Neuronal stem cell (in vitro differentiated cells): ENCODE data around the gene CD2AP.

ENCODE experiments used
- DNase-seq: peaks from one replicate; pipeline ENCODE4 v3.0.0-alpha.2; 2013; ENCODE audit warnings: low spot score
- H2AFZ ChIP-seq: one replicate; pipeline ENCODE4 v1.6.1; 2013; ENCODE audit warnings: mild to moderate bottlenecking, low read length, inconsistent platforms
- H2AK5ac ChIP-seq: 2 replicates; pipeline ENCODE4 v1.6.1; 2013; ENCODE audit warnings: low read depth, mild to moderate bottlenecking, inconsistent platforms, low read length, moderate library complexity, mixed read lengths
- H2BK120ac ChIP-seq: 2 replicates; pipeline ENCODE4 v1.6.1; 2013; ENCODE audit warnings: low read depth, mild to moderate bottlenecking, inconsistent platforms, low read length, moderate library complexity, mixed read lengths
- H2BK12ac ChIP-seq: one replicate; pipeline ENCODE4 v1.6.1; 2013; ENCODE audit warnings: low read length, inconsistent platforms
- H2BK15ac ChIP-seq: 2 replicates; pipeline ENCODE4 v1.6.1; 2013; ENCODE audit warnings: mild to moderate bottlenecking, low read length, inconsistent platforms, mixed read lengths
- H2BK5ac ChIP-seq: one replicate; pipeline ENCODE4 v1.6.1; 2013; ENCODE audit warnings: inconsistent platforms, mild to moderate bottlenecking, low read length, moderate library complexity
- H3K14ac ChIP-seq: one replicate; pipeline ENCODE4 v1.6.1; 2013; ENCODE audit warnings: low read length, inconsistent platforms
- H3K18ac ChIP-seq: 2 replicates; pipeline ENCODE4 v1.6.1; 2013; ENCODE audit warnings: low read length, inconsistent platforms
- H3K23ac ChIP-seq: 2 replicates; pipeline ENCODE4 v1.6.1; 2013; ENCODE audit warnings: low read depth, mild to moderate bottlenecking, mixed read lengths, low read length, inconsistent platforms; ENCODE audit not compliant: poor library complexity
- H3K27ac ChIP-seq: replicated peaks from 3 replicates; pipeline ENCODE4 v1.5.1; 2013; ENCODE audit warnings: low read length, inconsistent platforms
- H3K27me3 ChIP-seq, 3 experiments: 2 replicates each; pipeline ENCODE4 v1.6.1; 2013; ENCODE audit warnings: low read length in 3 of 3, mild to moderate bottlenecking in 2 of 3, inconsistent platforms in 1 of 3, low read depth in 1 of 3, mixed read lengths in 1 of 3, moderate library complexity in 1 of 3; ENCODE audit not compliant: control insufficient read depth in 3 of 3, insufficient read depth in 3 of 3
- H3K36me3 ChIP-seq, 2 donors: replicated peaks in 1 of 2; 2 replicates each; pipeline ENCODE4 v1.6.1; 2013; ENCODE audit warnings: low read length in 2 of 2; ENCODE audit not compliant: control insufficient read depth in 2 of 2, insufficient read depth in 2 of 2
- H3K4ac ChIP-seq: 2 replicates; pipeline ENCODE4 v1.6.1; 2013; ENCODE audit warnings: inconsistent platforms, mild to moderate bottlenecking, low read length, moderate library complexity
- H3K4me1 ChIP-seq, 2 donors: 1 replicate in 1 of 2; 2 replicates in 1 of 2; pipeline ENCODE4 v1.6.1; 2013; ENCODE audit warnings: low read length in 2 of 2, low read depth in 1 of 2; ENCODE audit not compliant: control insufficient read depth in 2 of 2, insufficient read depth in 1 of 2
- H3K4me2 ChIP-seq: one replicate; pipeline ENCODE4 v1.6.1; 2013; ENCODE audit warnings: mild to moderate bottlenecking, low read length, inconsistent platforms; ENCODE audit not compliant: insufficient read depth, poor library complexity, severe bottlenecking
- H3K4me3 ChIP-seq, 2 donors: 2 replicates each; pipeline ENCODE4 v1.5.1; 2013; ENCODE audit warnings: low read length in 2 of 2, mild to moderate bottlenecking in 2 of 2, inconsistent platforms in 1 of 2, moderate library complexity in 1 of 2
- H3K79me1 ChIP-seq: one replicate; pipeline ENCODE4 v1.6.1; 2013; ENCODE audit warnings: low read depth, mild to moderate bottlenecking, inconsistent platforms, low read length, moderate library complexity
- H3K9ac ChIP-seq: one replicate; pipeline ENCODE4 v1.6.1; 2013; ENCODE audit warnings: mild to moderate bottlenecking, low read depth, low read length, inconsistent platforms; ENCODE audit not compliant: poor library complexity
- H3K9me3 ChIP-seq, 2 donors: replicated peaks in 1 of 2; 2 replicates each; pipeline versions ENCODE3 to v1.6.1; 2013; ENCODE audit warnings: low read length in 2 of 2, mild to moderate bottlenecking in 2 of 2, inconsistent platforms in 1 of 2, low read depth in 1 of 2, mixed read lengths in 1 of 2, moderate library complexity in 1 of 2; ENCODE audit not compliant: control insufficient read depth in 2 of 2, insufficient read depth in 1 of 2
- H4K8ac ChIP-seq: one replicate; pipeline ENCODE4 v1.6.1; 2013; ENCODE audit warnings: low read depth, mild to moderate bottlenecking, inconsistent platforms, low read length, moderate library complexity
- H4K91ac ChIP-seq: one replicate; pipeline ENCODE4 v1.6.1; 2013; ENCODE audit warnings: low read length, low read depth, mild to moderate bottlenecking, inconsistent platforms; ENCODE audit not compliant: poor library complexity
- WGBS, 2 donors: extraction: QIAGEN DNeasy Blood & Tissue Kit; methylation state at CpG; one replicate each; pipeline ENCODE4 v1.1.7; 2013; ENCODE audit warnings: missing lambda C conversion rate in 2 of 2, mixed read lengths in 1 of 2; ENCODE audit not compliant: insufficient read length in 2 of 2, insufficient replicate concordance in 1 of 2; ENCODE audit errors: extremely low coverage in 2 of 2; 5-methylcytosine and 5-hydroxymethylcytosine counted together

Gene CD2AP

GRCh38 chr6:47603995-47604394, 126.4 kb downstream of the CD2AP start:
- no peak overlapping the region for H2BK12ac ChIP-seq
- no peak overlapping the region for H2AFZ ChIP-seq
- no peak overlapping the region for H3K9ac ChIP-seq
- H3K23ac ChIP-seq, result no peak overlapping the region
- H3K36me3 ChIP-seq, result peaks cover 3 to 25% of the 10 kb centered on the region in 2 donors
- H2BK120ac ChIP-seq, result no peak overlapping the region
- H3K79me1 ChIP-seq, result no peaks in the 10 kb centered on the region
- no peaks in the 10 kb centered on the region for H3K9me3 ChIP-seq
- no peak overlapping the region for H3K4me2 ChIP-seq
- no peak overlapping the region for H4K8ac ChIP-seq
- no peak overlapping the region for H2BK5ac ChIP-seq
- H3K4me3 ChIP-seq, result no peak overlapping the region
- no peak overlapping the region for H2BK15ac ChIP-seq
- WGBS, 2 donors, result no CpG with 5 or more reads among the region's 4 CpGs
- no peak overlapping the region for H3K27ac ChIP-seq
- H3K14ac ChIP-seq, result no peak overlapping the region
- no peak for DNase-seq
- no peak overlapping the region for H3K4ac ChIP-seq
- no peaks in the 10 kb centered on the region for H3K27me3 ChIP-seq
- H3K18ac ChIP-seq, result no peak overlapping the region
- no peak overlapping the region for H2AK5ac ChIP-seq
- no peak overlapping the region for H4K91ac ChIP-seq
- no peaks in the 10 kb centered on the region for H3K4me1 ChIP-seq

GRCh38 chr6:47621838-47622449, 144.4 kb downstream of the CD2AP start:
- H4K91ac ChIP-seq, result no peak overlapping the region
- no CpG with 5 or more reads among the region's 12 CpGs for WGBS, 2 donors

GRCh38 chr6:47626782-47627181, 149.2 kb downstream of the CD2AP start:
- Histone ChIP-seq H3K79me1 (no peaks in the 10 kb centered on the region), H3K18ac (no peak overlapping the region), H3K27me3 (no peaks in the 10 kb centered on the region), H2BK15ac (no peak overlapping the region), H3K14ac (no peak overlapping the region), H3K27ac (no peak overlapping the region), H2BK12ac (no peak overlapping the region), H2BK5ac (no peak overlapping the region), H3K4me1 (no peaks in the 10 kb centered on the region), H3K4me3 (no peak overlapping the region), H4K8ac (no peak overlapping the region), H2AK5ac (no peak overlapping the region), H3K36me3 (peaks cover 0 to 6% of the 10 kb centered on the region in 2 donors), H3K9me3 (peaks cover 0 to 4% of the 10 kb centered on the region in 2 donors), H2AFZ (no peak overlapping the region), H3K4ac (no peak overlapping the region), H3K4me2 (no peak overlapping the region), H4K91ac (no peak overlapping the region), H3K23ac (no peak overlapping the region), H3K9ac (no peak overlapping the region), H2BK120ac (no peak overlapping the region)
- no peak for DNase-seq
- WGBS, 2 donors, result no CpG with 5 or more reads among the region's 2 CpGs

More at GRCh38 chr6:47621838-47622449, 144.4 kb downstream of the CD2AP start:
- no peak overlapping the region for H4K8ac ChIP-seq
- no peaks in the 10 kb centered on the region for H3K79me1 ChIP-seq
- no peak overlapping the region for H2AFZ ChIP-seq
- H2BK5ac ChIP-seq, result no peak overlapping the region
- no peak overlapping the region for H3K23ac ChIP-seq
- peaks cover 0 to 4% of the 10 kb centered on the region in 2 donors for H3K9me3 ChIP-seq
- H3K4me3 ChIP-seq, result no peak overlapping the region
- H3K36me3 ChIP-seq, result peaks cover 3 to 5% of the 10 kb centered on the region in 2 donors
- H3K27ac ChIP-seq, result no peak overlapping the region
- H3K18ac ChIP-seq, result no peak overlapping the region
- no peaks in the 10 kb centered on the region for H3K27me3 ChIP-seq
- no peak overlapping the region for H3K4ac ChIP-seq
- no peaks in the 10 kb centered on the region for H3K4me1 ChIP-seq
- H3K14ac ChIP-seq, result no peak overlapping the region
- no peak for DNase-seq
- H2BK12ac ChIP-seq, result no peak overlapping the region
- no peak overlapping the region for H2BK15ac ChIP-seq
- no peak overlapping the region for H2BK120ac ChIP-seq
- H3K9ac ChIP-seq, result no peak overlapping the region
- no peak overlapping the region for H3K4me2 ChIP-seq
- H2AK5ac ChIP-seq, result no peak overlapping the region

GRCh38 chr6:47628448-47629272, 151.1 kb downstream of the CD2AP start:
- Histone ChIP-seq H2AK5ac (no peak overlapping the region), H3K9me3 (no peaks in the 10 kb centered on the region), H3K36me3 (peaks cover 0 to 2% of the 10 kb centered on the region in 2 donors), H3K23ac (no peak overlapping the region), H4K8ac (no peak overlapping the region), H3K79me1 (no peaks in the 10 kb centered on the region), H3K18ac (no peak overlapping the region), H3K27ac (no peak overlapping the region), H3K27me3 (no peaks in the 10 kb centered on the region), H3K4ac (no peak overlapping the region), H3K9ac (no peak overlapping the region), H2BK5ac (no peak overlapping the region), H3K4me1 (peaks cover 0 to under 1% of the 10 kb centered on the region in 2 donors), H3K4me2 (no peak overlapping the region), H2BK15ac (no peak overlapping the region), H3K14ac (no peak overlapping the region), H2BK12ac (no peak overlapping the region), H4K91ac (no peak overlapping the region), H2AFZ (no peak overlapping the region), H3K4me3 (no peak overlapping the region), H2BK120ac (no peak overlapping the region)
- no CpG with 5 or more reads among the region's 7 CpGs for WGBS, 2 donors
- DNase-seq, result no peak
